Transverse colon (tissue), 4 donors: Measurements from ENCODE around the gene PLXNC1. TPM values are rescaled to one million over a fixed set of nuclear protein-coding genes. Genes with fewer than 3 reads are reported as not detected.

Experiments
- DNase-seq: peaks from one replicate; pipeline ENCODE4 v3.0.0-alpha.2; 2019
- H3K27ac ChIP-seq, 4 donors: fragments of 200-600 bp; sonication (generic); 2 replicates each; pipeline ENCODE4 v1.5.1; 2016 to 2018; ENCODE audit warnings: inconsistent platforms in 4 of 4
- H3K27me3 ChIP-seq: fragments of 200-600 bp; sonication (generic); 2 replicates; pipeline ENCODE4 v1.5.1; 2017; ENCODE audit warnings: inconsistent platforms
- H3K36me3 ChIP-seq, 4 donors: fragments of 200-600 bp; sonication (generic); 2 replicates each; pipeline ENCODE4 v1.5.1; 2017 to 2019; ENCODE audit warnings: inconsistent platforms in 4 of 4
- H3K4me1 ChIP-seq, 4 donors: fragments of 200-600 bp; sonication (generic); 2 replicates each; pipeline ENCODE4 v1.5.1; 2017 to 2020; ENCODE audit warnings: inconsistent platforms in 4 of 4
- H3K4me3 ChIP-seq, 4 donors: fragments of 200-600 bp; sonication (generic); 1 replicate in 1 of 4; 2 replicates in 3 of 4; pipeline versions ENCODE4 v1.5.1 to v1.6.1; 2017 to 2019; ENCODE audit warnings: inconsistent platforms in 4 of 4
- H3K9me3 ChIP-seq, 2 donors: fragments of 200-600 bp; sonication (generic); 2 replicates each; pipeline ENCODE4 v1.5.1; 2017 to 2019; ENCODE audit warnings: inconsistent platforms in 2 of 2
- CTCF ChIP-seq, 5 experiments: fragments of 200-600 bp in 3 of 5; fragments of 450-650 bp in 2 of 5; sonication (generic) in 3 of 5; IDR thresholded peaks; 1 replicate in 2 of 5; 2 replicates in 3 of 5; pipeline ENCODE4 v1.5.1; 2016 to 2017; ENCODE audit warnings: antibody characterized with exemption in 5 of 5, inconsistent platforms in 3 of 5, mild to moderate bottlenecking in 2 of 5, moderate library complexity in 1 of 5
- EP300 ChIP-seq: sonication (generic); formaldehyde crosslinking; IDR thresholded peaks from one replicate; pipeline ENCODE4 v1.6.1; 2017; ENCODE audit warnings: antibody characterized with exemption, low read depth
- POLR2A ChIP-seq: fragments of 450-650 bp; IDR thresholded peaks from one replicate; pipeline ENCODE4 v1.6.1; 2016; ENCODE audit warnings: antibody characterized with exemption, mild to moderate bottlenecking, moderate library complexity
- POLR2AphosphoS5 ChIP-seq, 3 donors: sonication (generic); formaldehyde crosslinking; IDR thresholded peaks; one replicate each; pipeline ENCODE4 v1.6.1; 2016; ENCODE audit warnings: antibody characterized with exemption in 3 of 3
- WGBS, 2 donors: methylation state at CpG; one replicate each; pipeline ENCODE4 v1.1.5; 2018; ENCODE audit warnings: low coverage in 1 of 2; 5-methylcytosine and 5-hydroxymethylcytosine counted together
- in situ Hi-C, 4 donors: fragments of 200-750 bp; cut with MboI; loops; one replicate each; pipeline versions ENCODE4 v1.15.0 to v1.15.1; 2017; ENCODE audit warnings: low sequenced_read_pairs in 3 of 4, low pct_ligation_motif_present in 1 of 4, low pct_unique_long_range_greater_than_20kb in 1 of 4
- intact Hi-C: fragments of 100-400 bp; cut with DNase I; formaldehyde crosslinking; loops from one replicate; pipeline ENCODE4 v1.15.1; 2023; ENCODE audit warnings: low total_unique reads
- total RNA-seq, 4 donors: library from RNA; depleted of rRNA; stranded (reverse); fragments of >200 nt; gene quantifications; one replicate each; pipeline ENCODE4 v1.1.0, GENCODE V29; 2016

The PLXNC1 gene
- total RNA-seq, 4 donors from 2014 or later, result 3.3 to 12.7 (median 6.8) TPM

GRCh38 chr12:94169495-94169894 lies 21.1 kb downstream of the PLXNC1 start:
- DNase-seq, result no peak
- 63 to 100% methylated on average over 1 of the region's 1 CpG for WGBS, 2 donors
- in situ Hi-C loops, result no loop called here
- H3K4me3 ChIP-seq, result no peak overlapping the region
- H3K9me3 ChIP-seq, result no peaks in the 10 kb centered on the region
- no peak overlapping the region for H3K27ac ChIP-seq
- no peaks in the 10 kb centered on the region for H3K27me3 ChIP-seq
- no peak for TF ChIP-seq CTCF (IDR thresholded peaks at IDR 0.05)
- peaks cover 0 to 14% (median 0%) of the 10 kb centered on the region in 4 donors for H3K4me1 ChIP-seq
- intact Hi-C loops, result no loop called here
- H3K36me3 ChIP-seq, result no peaks in the 10 kb centered on the region

GRCh38 chr12:94169966-94170689 lies 21.8 kb downstream of the PLXNC1 start:
- in situ Hi-C loops, result no loop called here

GRCh38 chr12:94170690-94171594 lies 22.6 kb downstream of the PLXNC1 start:
- no peak for DNase-seq
- no peaks in the 10 kb centered on the region for H3K9me3 ChIP-seq
- intact Hi-C loops (no loop called here), in situ Hi-C loops (no loop called here)
- H3K4me1 ChIP-seq, result peaks cover 0 to 19% (median 0%) of the 10 kb centered on the region in 4 donors
- H3K27ac ChIP-seq, result no peak overlapping the region
- no peak overlapping the region for H3K4me3 ChIP-seq
- no peaks in the 10 kb centered on the region for H3K27me3 ChIP-seq
- 60 to 82% methylated on average over 1 to 14 of the region's 14 CpGs for WGBS, 2 donors
- H3K36me3 ChIP-seq, result no peaks in the 10 kb centered on the region
- TF ChIP-seq EP300, result no peak
- no peak for TF ChIP-seq CTCF (IDR thresholded peaks at IDR 0.05)
- TF ChIP-seq POLR2A, result no peak
- TF ChIP-seq POLR2AphosphoS5 (IDR thresholded peaks at IDR 0.05), result no peak

More at GRCh38 chr12:94169966-94170689, 21.8 kb downstream of the PLXNC1 start:
- H3K27ac ChIP-seq, result no peak overlapping the region
- no peak overlapping the region for H3K4me3 ChIP-seq
- 77% methylated on average over 5 to 6 of the region's 6 CpGs for WGBS, 2 donors
- peaks cover 0 to 17% (median 0%) of the 10 kb centered on the region in 4 donors for H3K4me1 ChIP-seq
- no peak for DNase-seq
- H3K9me3 ChIP-seq, result no peaks in the 10 kb centered on the region
- no peak for TF ChIP-seq CTCF (IDR thresholded peaks at IDR 0.05)
- no peak for TF ChIP-seq POLR2A
- no peak for TF ChIP-seq POLR2AphosphoS5 (IDR thresholded peaks at IDR 0.05)
- TF ChIP-seq EP300, result no peak
- no peaks in the 10 kb centered on the region for H3K27me3 ChIP-seq
- H3K36me3 ChIP-seq, result no peaks in the 10 kb centered on the region
- intact Hi-C loops, result no loop called here

- WGBS, 2 donors, result 92% methylated on average over 5 of the region's 5 CpGs; no CpG with 5 or more reads in 1 of the 2 donors
- H3K36me3 ChIP-seq, result no peaks in the 10 kb centered on the region
- peaks cover 0 to 19% (median 0%) of the 10 kb centered on the region in 4 donors for H3K4me1 ChIP-seq
- intact Hi-C loops (no loop called here), in situ Hi-C loops (no loop called here)
- no peak for TF ChIP-seq POLR2AphosphoS5 (IDR thresholded peaks at IDR 0.05)
- no peak for TF ChIP-seq POLR2A
- no peak for TF ChIP-seq EP300
- no peak for TF ChIP-seq CTCF (IDR thresholded peaks at IDR 0.05)
- H3K27ac ChIP-seq, result no peak overlapping the region
- H3K27me3 ChIP-seq, result no peaks in the 10 kb centered on the region
- H3K4me3 ChIP-seq, result no peak overlapping the region
- no peak for DNase-seq
- no peaks in the 10 kb centered on the region for H3K9me3 ChIP-seq
These were observed 23.2 kb downstream of the PLXNC1 start for GRCh38 chr12:94171595-94171930.
